NCI-H2227 (cell line): ENCODE measurements around the gene SCP2.
"Not testable (repeated sequence)": the region's sequence is repeated elsewhere in the genome, so short reads cannot be mapped to it uniquely, and the experiment has no call there.

Experiments
- DNase-seq: peaks from one replicate; lab custom pipeline; 2025; ENCODE audit not compliant: unreplicated experiment; lab: John Stamatoyannopoulos, UW

Gene SCP2

GRCh38 chr1:52969234-52969633 is 42.2 kb downstream of the SCP2 start:
- not testable (repeated sequence) for DNase-seq

GRCh38 chr1:52970149-52970548 is 43.1 kb downstream of the SCP2 start:
- peak; percentile 3 for DNase-seq

DNA sequence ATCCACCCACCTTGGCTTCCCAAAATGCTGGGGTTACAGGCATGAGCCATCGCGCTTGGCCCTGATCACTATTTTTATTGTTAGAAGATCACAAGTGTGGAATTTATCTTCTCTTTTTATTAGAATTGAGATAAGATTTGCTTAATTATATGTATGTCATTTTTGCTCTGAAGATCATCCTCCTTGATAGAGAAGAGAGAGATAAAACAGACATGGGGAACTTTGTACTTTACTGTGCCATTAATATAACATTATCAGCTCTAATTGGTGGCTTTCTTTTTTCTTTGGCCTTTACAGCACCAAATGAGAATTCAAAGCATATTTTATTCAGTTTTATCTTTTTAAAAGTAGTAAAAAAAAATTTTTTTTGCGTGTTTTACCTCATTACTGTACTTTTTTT is 46.8 kb downstream of the SCP2 start:
- DNase-seq: no peak

DNA sequence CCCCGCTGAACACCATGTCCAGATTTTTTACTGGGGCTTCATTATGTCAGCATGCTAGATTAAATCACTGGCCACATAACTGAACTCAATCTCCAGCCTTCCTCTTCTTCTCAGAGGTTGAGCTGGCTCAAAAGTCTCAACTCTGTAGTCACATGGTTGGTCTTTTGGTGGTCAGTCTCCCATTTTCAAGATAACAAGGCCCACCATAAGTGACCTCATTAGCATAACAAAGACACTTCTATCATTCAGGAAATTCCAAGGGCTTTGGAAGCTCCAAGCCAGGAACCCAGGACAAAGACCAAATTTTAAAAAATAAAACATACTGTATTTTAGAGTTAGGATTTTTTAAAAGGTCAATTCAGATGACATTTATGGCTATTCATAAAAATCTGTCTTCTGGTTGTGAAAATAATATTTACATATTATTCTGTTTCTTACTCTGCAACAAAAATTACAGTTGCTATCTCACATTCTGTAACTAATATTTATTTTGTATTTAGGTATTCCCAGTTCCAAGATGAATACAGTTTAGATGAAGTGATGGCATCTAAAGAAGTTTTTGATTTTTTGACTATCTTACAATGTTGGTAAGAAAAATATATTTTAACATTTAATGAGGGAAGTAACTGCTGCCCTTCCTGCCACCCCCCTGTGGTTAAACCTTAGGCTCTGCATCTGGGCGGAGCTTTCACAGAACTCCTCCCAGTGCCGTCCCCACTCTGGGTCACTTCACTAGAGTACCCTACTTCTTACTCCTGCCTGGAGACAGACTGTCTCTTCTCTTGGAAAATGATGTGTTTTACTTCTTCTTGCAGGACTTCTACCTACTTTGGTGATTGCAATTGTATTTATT is 49.3 kb downstream of the SCP2 start:
- DNase-seq: no peak

DNA sequence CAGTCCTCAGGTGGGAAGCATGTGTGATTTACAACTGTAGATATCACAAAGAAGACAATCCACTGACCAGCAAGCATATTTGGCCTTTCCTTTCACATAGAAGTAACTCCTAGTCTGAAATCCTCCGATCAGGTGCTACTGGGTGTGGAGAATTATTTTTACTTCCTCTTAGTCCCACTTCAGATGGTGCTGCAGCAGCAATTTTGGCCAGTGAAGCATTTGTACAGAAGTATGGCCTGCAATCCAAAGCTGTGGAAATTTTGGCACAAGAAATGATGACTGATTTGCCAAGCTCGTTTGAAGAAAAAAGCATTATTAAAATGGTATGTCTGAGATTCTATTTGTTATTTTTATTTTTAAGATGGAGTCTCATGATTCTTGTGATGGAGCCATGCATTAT is 51.0 kb downstream of the SCP2 start:
- DNase-seq: no peak

DNA sequence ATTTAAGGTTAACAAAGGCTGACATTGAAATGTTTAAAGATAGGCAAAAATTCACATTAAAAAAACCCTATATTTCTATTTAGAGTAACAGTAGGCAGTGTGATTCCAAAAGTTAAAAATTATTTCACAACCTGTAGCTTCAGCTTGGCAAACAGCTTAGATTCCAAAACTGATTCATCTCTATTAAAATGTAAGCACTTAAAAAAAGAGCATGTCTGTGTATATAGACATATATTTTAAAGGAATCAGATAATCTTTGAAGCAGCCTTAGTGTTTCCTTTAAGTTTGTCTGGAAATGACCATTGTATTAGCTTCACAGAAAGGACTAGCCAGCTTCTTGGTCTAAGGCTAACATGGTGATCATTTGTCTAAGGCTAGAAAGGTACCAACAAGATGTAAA is 65.7 kb downstream of the SCP2 start:
- DNase-seq: not testable (repeated sequence)

GRCh38 chr1:52994656-52995055 is 67.6 kb downstream of the SCP2 start:
- DNase-seq: no peak

DNA sequence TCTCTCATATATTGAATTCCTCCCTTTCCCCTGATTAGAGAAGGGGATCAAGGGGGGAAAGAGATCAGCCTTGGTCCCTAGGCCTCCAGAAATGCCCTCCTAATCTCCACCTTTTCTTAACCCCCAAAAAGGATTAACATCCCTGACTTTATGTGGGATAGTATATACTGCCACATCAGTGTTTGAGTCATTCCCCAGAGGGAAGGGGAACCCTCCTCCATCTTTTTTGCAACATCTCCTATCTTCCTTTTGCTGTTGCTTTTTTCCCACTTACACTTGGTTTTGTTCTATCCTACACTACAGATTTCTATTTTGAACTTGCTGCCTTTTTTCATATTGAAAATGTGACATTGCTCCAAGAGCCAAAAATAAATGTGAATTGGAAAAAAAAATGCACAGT is 69.6 kb downstream of the SCP2 start:
- DNase-seq: no peak

DNA sequence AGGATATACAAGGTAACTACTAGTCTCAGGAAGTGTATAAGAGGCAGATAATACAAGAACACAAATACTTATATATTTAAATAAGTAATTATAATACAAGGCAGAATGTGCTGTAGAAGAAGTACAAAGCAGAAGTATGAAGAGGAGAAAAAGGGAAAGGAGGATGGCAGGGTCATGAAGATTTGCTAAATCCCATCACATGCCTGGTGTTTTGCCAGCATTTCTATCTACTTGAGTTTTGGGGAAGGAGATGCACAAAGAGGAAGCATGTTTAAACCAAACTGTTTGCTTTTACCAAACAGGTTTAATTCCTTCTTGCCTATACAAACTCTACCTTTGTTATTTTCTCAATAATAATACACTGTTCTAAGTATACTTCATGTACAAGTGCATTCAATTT is 74.1 kb downstream of the SCP2 start:
- no peak for DNase-seq

GRCh38 chr1:53006612-53007011 is 79.5 kb downstream of the SCP2 start:
- not testable (repeated sequence) for DNase-seq

DNA sequence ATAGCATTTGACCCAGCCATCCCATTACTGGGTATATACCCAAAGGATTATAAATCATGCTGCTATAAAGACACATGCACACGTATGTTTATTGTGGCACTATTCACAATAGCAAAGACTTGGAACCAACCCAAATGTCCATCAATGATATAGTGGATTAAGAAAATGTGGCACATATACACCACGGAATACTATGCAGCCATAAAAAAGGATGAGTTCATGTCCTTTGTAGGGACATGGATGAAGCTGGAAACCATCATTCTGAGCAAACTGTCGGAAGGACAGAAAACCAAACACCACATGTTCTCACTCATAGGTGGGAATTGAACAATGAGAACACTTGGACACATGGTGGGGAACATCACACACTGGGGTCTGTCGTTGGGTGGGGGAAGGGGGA is 83.2 kb downstream of the SCP2 start:
- not testable (repeated sequence) for DNase-seq

DNA sequence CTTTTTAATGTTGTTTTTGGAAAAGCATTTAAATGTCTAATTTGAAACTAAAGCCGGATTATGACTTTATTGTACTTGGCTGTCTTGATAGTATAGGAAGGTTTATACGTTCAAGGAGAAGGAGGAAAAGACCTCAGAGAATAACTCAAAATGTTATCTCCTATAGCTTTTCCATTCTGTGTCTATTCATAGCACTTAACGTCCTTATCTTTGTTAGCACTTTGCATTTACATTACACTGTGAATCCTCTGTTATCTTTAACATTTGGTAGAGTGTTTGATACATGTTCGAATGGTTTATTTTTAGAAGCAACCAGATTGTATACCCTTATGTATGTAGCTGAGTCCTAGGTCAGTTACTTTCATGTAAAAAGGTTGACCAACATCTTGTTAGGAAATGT is 84.1 kb downstream of the SCP2 start:
- no peak for DNase-seq

DNA sequence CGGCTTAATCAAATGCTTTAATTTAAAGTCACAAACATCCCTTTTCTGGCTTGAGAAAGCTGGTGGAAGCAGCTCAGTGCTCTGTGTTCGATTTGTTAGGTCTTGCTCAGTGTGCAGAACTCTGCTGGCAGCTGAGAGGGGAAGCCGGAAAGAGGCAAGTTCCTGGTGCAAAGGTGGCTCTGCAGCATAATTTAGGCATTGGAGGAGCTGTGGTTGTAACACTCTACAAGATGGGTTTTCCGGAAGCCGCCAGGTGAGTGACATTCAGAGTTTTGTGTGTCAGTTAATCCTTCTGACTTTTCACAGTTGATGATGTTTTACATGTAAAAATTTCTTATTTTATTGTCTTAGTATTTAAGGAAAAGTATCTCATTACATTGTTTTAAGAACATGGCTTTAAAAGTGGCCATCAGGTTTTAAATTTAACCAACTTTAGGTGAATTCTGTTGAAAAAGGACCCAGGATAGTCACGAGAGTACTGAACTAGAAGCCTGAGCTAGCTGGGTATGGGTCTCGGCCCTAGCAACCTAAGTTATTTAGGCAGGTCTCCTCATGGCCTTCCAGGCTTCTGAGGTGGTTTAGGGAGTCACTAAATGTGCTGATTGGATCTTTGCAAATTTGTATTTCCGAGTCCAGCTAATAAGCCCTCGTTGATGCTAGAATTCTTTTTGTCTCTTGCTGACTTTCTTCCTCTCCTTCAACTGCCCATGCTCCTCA is 87.9 kb downstream of the SCP2 start:
- peak; percentile 88 for DNase-seq

DNA sequence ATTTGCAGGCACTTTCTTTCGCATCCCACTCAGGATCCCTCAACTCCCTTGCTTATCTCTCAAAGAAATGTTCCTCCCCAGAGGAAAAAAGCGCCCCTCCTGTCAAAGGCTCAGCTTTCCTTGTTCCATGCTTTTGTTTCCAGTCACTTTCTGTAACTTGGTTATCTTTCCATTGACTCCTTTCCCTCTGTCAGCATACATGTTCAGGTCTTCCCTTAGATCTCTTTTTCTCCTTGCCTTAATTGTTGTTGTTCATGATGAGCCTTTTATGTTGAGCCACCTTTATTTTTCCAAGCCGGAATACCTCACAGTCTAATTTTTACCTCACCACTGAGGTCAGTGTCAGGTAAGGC is 88.4 kb downstream of the SCP2 start:
- no peak for DNase-seq

- no peak for DNase-seq
These were observed 89.6 kb downstream of the SCP2 start for GRCh38 chr1:53016705-53017104.

GRCh38 chr1:53020588-53020987 is 93.5 kb downstream of the SCP2 start:
- no peak for DNase-seq

DNA sequence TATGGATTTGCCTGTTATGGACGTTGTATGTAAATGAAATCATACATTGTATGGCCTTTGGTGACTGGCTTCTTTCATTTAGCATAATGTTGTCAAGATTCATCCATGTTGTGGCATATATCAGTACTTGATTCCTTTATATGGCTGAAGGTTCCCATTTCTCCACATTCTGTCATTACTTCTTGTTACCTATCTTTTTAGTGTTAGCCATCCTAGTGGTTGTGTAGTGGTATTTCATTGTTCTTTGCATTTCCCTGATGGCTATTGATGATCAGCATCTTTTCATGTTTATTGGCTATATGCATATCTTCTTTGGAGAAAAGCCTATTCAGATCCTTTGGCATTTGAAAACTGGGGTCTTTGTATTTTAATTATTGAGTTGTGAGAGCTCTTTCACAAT is 95.1 kb downstream of the SCP2 start:
- no peak for DNase-seq

DNA sequence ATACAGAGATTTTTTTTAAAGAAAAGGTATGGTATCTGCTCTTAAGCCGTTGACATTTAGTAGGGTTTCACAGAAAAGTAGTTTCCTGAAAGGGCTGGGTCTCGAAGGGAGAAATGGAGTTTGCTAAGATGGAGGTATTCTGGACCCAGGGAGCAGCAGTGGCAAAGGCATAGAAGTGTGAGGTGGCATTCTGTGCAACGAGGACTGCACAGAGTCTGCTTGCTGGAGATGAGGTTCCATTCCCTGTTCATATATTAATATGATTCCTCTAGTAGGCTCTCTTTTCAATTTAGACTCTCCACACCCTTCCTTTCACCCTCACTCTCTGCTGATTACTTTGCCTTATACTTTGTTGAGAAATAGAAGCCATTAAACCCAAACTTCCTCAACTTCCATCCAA is 96.5 kb downstream of the SCP2 start:
- no peak for DNase-seq

DNA sequence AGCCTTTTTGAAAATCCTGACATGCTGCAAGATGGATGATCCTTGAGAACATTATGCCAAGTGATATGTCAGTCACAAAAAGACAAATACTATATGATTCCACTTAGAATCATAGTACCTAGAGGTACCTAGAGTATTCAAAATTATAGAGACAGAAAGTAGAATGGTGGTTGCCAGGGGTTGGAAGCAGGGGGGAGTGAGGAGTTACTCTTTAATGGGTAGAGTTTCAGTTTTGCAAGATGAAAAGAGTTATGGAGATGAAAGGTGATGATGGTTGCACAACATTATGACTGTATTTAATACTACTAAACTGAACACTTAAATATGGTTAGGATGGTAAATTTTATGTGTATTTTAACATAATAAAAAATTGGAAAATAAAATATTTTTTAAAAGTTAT is 97.0 kb downstream of the SCP2 start:
- DNase-seq: no peak

GRCh38 chr1:53025034-53025768 is 98.1 kb downstream of the SCP2 start:
- DNase-seq: peak; percentile 77

DNA sequence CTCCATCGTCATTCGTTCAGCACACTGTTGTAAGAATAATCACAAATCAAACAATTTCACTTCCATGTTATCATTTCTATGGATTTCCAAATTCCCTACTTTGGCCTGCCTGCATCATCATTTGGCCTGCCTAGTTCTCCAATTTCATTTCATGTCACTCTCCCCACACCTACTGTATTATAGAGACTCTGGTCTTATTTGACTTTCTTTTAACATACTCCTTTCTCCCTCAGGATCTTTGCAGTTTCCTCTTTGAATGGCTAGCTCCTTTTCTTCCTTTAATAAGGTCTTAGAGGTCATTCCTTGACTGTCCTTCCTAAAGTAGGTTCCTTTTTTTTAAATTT is 98.7 kb downstream of the SCP2 start:
- DNase-seq: no peak

GRCh38 chr1:53026254-53026653 is 99.2 kb downstream of the SCP2 start:
- no peak for DNase-seq
